Measurements from ENCODE around the gene APOH.

Gene APOH

DNA sequence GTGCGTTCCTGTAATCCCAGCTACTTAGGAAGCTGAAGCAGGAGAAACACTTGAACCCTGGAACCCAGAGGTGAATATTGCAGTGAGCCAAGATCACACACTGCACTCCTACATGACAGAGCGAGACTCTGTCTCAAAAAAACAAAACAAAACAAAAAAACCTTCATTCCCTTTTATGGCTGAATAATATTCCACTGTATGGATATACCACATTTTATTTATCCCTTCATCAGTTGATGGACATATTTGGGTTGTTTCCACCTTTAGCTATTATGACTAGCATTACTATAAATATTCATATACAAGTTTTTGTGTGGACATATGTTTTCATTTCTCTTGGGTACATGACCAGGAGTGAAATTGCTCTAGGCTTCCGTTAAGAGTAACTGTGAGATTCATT is 42.3 kb upstream of the APOH start:
- POLR2A ChIA-PET (ENCODE audit: low non-redundant PET), result no interaction called here
- no peak for DNase-seq (ENCODE audit: low spot score)
- TF ChIP-seq, protein P1, sequence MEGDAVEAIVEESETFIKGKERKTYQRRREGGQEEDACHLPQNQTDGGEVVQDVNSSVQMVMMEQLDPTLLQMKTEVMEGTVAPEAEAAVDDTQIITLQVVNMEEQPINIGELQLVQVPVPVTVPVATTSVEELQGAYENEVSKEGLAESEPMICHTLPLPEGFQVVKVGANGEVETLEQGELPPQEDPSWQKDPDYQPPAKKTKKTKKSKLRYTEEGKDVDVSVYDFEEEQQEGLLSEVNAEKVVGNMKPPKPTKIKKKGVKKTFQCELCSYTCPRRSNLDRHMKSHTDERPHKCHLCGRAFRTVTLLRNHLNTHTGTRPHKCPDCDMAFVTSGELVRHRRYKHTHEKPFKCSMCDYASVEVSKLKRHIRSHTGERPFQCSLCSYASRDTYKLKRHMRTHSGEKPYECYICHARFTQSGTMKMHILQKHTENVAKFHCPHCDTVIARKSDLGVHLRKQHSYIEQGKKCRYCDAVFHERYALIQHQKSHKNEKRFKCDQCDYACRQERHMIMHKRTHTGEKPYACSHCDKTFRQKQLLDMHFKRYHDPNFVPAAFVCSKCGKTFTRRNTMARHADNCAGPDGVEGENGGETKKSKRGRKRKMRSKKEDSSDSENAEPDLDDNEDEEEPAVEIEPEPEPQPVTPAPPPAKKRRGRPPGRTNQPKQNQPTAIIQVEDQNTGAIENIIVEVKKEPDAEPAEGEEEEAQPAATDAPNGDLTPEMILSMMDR (conservative IDR thresholded peaks at IDR 0.05; ENCODE audit: low read depth), result no peak
- CTCF ChIA-PET, result no interaction called here
- no peak overlapping the region for H3K27ac ChIP-seq

GRCh38 chr17:66270106-66270505 is 40.9 kb upstream of the APOH start:
- ChIA-PET POLR2A (ENCODE audit: low non-redundant PET) (no interaction called here), CTCF (no interaction called here)
- TF ChIP-seq, protein P1 (conservative IDR thresholded peaks at IDR 0.05; ENCODE audit: low read depth), result no peak
- no peak for DNase-seq (ENCODE audit: low spot score)
- H3K27ac ChIP-seq, result no peak overlapping the region

GRCh38 chr17:66268247-66268927 is 39.2 kb upstream of the APOH start:
- H3K27ac ChIP-seq, result peak overlapping the region; percentile 60
- no peak for DNase-seq (ENCODE audit: low spot score)
- TF ChIP-seq, protein P1 (conservative IDR thresholded peaks at IDR 0.05; ENCODE audit: low read depth), result no peak
- ChIA-PET CTCF (interaction anchor here (0.7 kb wide), 1 partner anchor 10 kb away, joined by 3 read pairs; no protein-coding TSS in a partner anchor), POLR2A (ENCODE audit: low non-redundant PET) (no interaction called here)

DNA sequence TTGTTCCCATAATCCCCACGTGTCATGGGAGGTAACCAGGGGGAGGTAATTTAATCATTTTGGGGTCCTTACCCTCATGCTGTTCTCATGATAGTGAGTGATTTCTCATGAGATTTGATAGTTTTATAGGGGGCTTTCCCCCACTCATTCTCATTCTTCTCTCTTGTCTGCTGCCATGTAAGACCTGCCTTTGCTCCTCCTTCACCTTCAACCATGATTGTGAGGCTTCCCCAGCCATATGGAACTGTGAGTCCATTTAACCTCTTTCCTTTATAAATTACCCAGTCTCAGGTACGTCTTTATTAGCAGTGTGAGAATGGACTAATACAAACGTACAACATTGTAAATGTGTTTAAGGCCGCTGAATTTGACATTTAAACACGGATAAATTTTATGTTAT is 35.5 kb upstream of the APOH start:
- TF ChIP-seq, protein P1 (conservative IDR thresholded peaks at IDR 0.05; ENCODE audit: low read depth), result no peak
- ChIA-PET POLR2A (ENCODE audit: low non-redundant PET) (no interaction called here), CTCF (interaction anchor here (0.6 kb wide), 1 partner anchor 365 kb away, joined by 3 read pairs; no protein-coding TSS in a partner anchor)
- no peak overlapping the region for H3K27ac ChIP-seq
- DNase-seq (ENCODE audit: low spot score), result no peak

DNA sequence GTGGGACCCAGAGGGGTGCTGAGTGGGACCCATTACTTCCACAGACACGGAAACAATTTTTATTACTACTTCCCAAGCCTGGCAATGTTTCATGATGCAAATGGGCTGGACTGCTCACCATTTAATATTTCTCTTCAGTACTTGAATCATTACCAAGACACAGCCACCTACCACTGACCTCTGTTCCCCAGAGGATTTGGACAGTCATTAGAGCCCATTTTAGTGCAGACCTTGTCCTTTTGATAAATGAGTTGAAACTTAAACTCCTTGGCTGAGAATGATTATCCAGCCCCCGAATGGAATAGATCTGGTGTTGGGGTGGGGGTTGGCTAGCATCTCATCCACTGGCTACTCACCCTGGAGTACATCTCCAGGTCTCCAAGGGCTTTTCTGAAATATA is 33.6 kb upstream of the APOH start:
- no peak for DNase-seq (ENCODE audit: low spot score)
- TF ChIP-seq, protein P1 (conservative IDR thresholded peaks at IDR 0.05; ENCODE audit: low read depth), result no peak
- no peak overlapping the region for H3K27ac ChIP-seq
- CTCF ChIA-PET, result no interaction called here
- POLR2A ChIA-PET (ENCODE audit: low non-redundant PET), result no interaction called here

- POLR2A ChIA-PET (ENCODE audit: low non-redundant PET), result no interaction called here
- TF ChIP-seq, protein P1 (conservative IDR thresholded peaks at IDR 0.05; ENCODE audit: low read depth), result no peak
- CTCF ChIA-PET, result interaction anchor here (0.5 kb wide), 1 partner anchor 135 kb away, joined by 3 read pairs; no protein-coding TSS in a partner anchor
- no peak for DNase-seq (ENCODE audit: low spot score)
- H3K27ac ChIP-seq, result no peak overlapping the region
Observed at GRCh38 chr17:66260688-66261087, 31.5 kb upstream of the APOH start.
